ENCODE data around the gene FOXC1. TPM values are rescaled to one million over a fixed set of nuclear protein-coding genes. Genes with fewer than 3 reads are reported as not detected.

FOXC1 gene
- polyA plus RNA-seq, 2 of the 4 experiments (the other 2 are of a cell fraction) = 3.4 to 4.7 TPM

DNA sequence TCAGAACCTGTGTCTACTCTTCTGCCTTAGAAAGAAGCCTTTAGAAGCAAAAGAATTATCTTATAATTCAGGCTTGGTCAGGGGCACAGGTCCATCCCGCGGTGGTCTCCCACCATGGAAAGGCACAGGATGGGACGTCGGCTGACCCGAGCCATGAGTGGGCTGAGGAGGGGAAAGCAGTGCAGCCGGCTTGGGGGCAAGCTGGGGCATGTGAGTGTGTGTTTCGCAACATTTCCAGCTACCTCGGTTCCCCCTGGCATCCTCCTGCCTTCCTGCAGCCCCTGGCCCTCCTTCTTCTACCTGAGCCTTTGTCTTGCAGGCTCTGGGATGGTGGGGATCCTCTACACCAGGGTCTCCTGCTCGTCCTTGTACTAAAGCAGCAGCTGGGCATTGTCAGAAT, 29.1 kb upstream of the FOXC1 start:
- FAIRE-seq = no peak
- no peak overlapping the region for H3K4me3 ChIP-seq
- H3K9me3 ChIP-seq = no peaks in the 10 kb centered on the region
- WGBS (ENCODE audit: missing lambda C conversion rate) = 62% methylated on average over 8 of the region's 9 CpGs
- no peaks in the 10 kb centered on the region for H3K4me1 ChIP-seq
- no peak overlapping the region for H3K4me2 ChIP-seq
- ATAC-seq = no peak
- CTCF ChIA-PET = interaction anchor here (0.6 to 1.8 kb wide), 2 partner anchors 16 to 1065 kb away, joined by 3 to 10 read pairs; no protein-coding TSS in a partner anchor
- no peak for DNase-seq (ENCODE audit: low read depth in 1 of 2, low spot score in 1 of 2)
- TF ChIP-seq ZC3H11A (IDR thresholded peaks at IDR 0.05) (no peak), POLR2AphosphoS2 (conservative IDR thresholded peaks at IDR 0.05; ENCODE audit: low read length) (no peak), CEBPB (IDR thresholded peaks at IDR 0.05) (0 out of 4 replicates have a peak, but pooled peaks of 1 of the 2 experiments have one; percentile 5), TFCP2L1 (CRISPR knock-in tag; IDR thresholded peaks at IDR 0.05) (no peak), NFE2L2 (conservative IDR thresholded peaks at IDR 0.05; ENCODE audit: low read length) (no peak), HDAC2 (IDR thresholded peaks at IDR 0.05) (no peak)
- POLR2A ChIA-PET = no interaction called here
- H3K27ac ChIP-seq = no peak overlapping the region

GRCh38 chr6:1581120-1581991, 28.4 kb upstream of the FOXC1 start:
- Histone ChIP-seq H3K4me1 (no peaks in the 10 kb centered on the region), H3K27ac (no peak overlapping the region), H3K4me3 (no peak overlapping the region), H3K4me2 (no peak overlapping the region), H3K9me3 (no peaks in the 10 kb centered on the region)
- WGBS (ENCODE audit: missing lambda C conversion rate) = 71% methylated on average over 19 of the region's 31 CpGs
- ChIA-PET POLR2A (no interaction called here), CTCF (interaction anchor here (0.8 to 1.1 kb wide), 2 partner anchors 9 to 15 kb away, joined by 3 read pairs; no protein-coding TSS in a partner anchor)
- no peak for TF ChIP-seq HOXB13 (CRISPR knock-in tag; IDR thresholded peaks at IDR 0.05; ENCODE audit: low read depth)
- no peak for TF ChIP-seq GATA3 (IDR thresholded peaks at IDR 0.05; ENCODE audit: borderline replicate concordance)
- no peak for TF ChIP-seq RAD21 (conservative IDR thresholded peaks at IDR 0.05 in 1 of 2, IDR thresholded peaks at IDR 0.05 in 1 of 2)
- TF ChIP-seq ZNF302 (CRISPR knock-in tag; IDR thresholded peaks at IDR 0.05) = no peak
- no peak for TF ChIP-seq CBX8 (IDR thresholded peaks at IDR 0.05)
- no peak for TF ChIP-seq JUN (IDR thresholded peaks at IDR 0.05)
- no peak for TF ChIP-seq MAZ (IDR thresholded peaks at IDR 0.05; ENCODE audit: borderline replicate concordance, low read depth, low read length)
- TF ChIP-seq RNF2 (IDR thresholded peaks at IDR 0.05; ENCODE audit: borderline replicate concordance, low read depth) = no peak
- no peak for TF ChIP-seq MAFK (IDR thresholded peaks at IDR 0.05; ENCODE audit: partially characterized antibody)
- no peak for TF ChIP-seq CEBPB (IDR thresholded peaks at IDR 0.05)
- FAIRE-seq (no peak), ATAC-seq (no peak), DNase-seq (ENCODE audit: low read depth in 1 of 2, low spot score in 1 of 2) (no peak)

- CTCF ChIA-PET = interaction anchor here (2.0 kb wide), 1 partner anchor 12 kb away, joined by 8 read pairs; no protein-coding TSS in a partner anchor
- FAIRE-seq = no peak
- 66% methylated on average over 3 of the region's 5 CpGs for WGBS (ENCODE audit: missing lambda C conversion rate)
Measured at GRCh38 chr6:1584146-1584545, 25.6 kb upstream of the FOXC1 start.

More at GRCh38 chr6:1584146-1584545, 25.6 kb upstream of the FOXC1 start:
- TF ChIP-seq CBX2 (IDR thresholded peaks at IDR 0.05; ENCODE audit: borderline replicate concordance, low read depth) = no peak
- no peak for TF ChIP-seq JUN (IDR thresholded peaks at IDR 0.05)
- TF ChIP-seq USF2 (IDR thresholded peaks at IDR 0.05) = no peak
- TF ChIP-seq TP53 (CRISPR knock-in tag; IDR thresholded peaks at IDR 0.05) = no peak
- TF ChIP-seq MAZ (IDR thresholded peaks at IDR 0.05; ENCODE audit: borderline replicate concordance, low read depth, low read length) = no peak
- POLR2A ChIA-PET = no interaction called here
- no peak overlapping the region for H3K4me3 ChIP-seq
- no peaks in the 10 kb centered on the region for H3K9me3 ChIP-seq
- no peak for DNase-seq (ENCODE audit: low read depth in 1 of 2, low spot score in 1 of 2)
- no peak for ATAC-seq
- H3K4me2 ChIP-seq = no peak overlapping the region
- H3K27ac ChIP-seq = no peak overlapping the region
- H3K4me1 ChIP-seq = no peaks in the 10 kb centered on the region
